ENCODE data around the gene RAD52.

- TF ChIP-seq USF2 (IDR thresholded peaks at IDR 0.05) (no peak), CTCF (IDR thresholded peaks at IDR 0.05) (no peak), POLR2A (IDR thresholded peaks at IDR 0.05; ENCODE audit: low read length) (peak; percentile 51), MAX (IDR thresholded peaks at IDR 0.05) (peak; percentile 93), JUN (IDR thresholded peaks at IDR 0.05) (peak; percentile 84 to 96), REST (IDR thresholded peaks at IDR 0.05) (peak; percentile 46), HOXB5 (CRISPR knock-in tag; IDR thresholded peaks at IDR 0.05) (peak; percentile 86)
These were observed 41.3 kb upstream of the RAD52 start, which contains the start of gene ERC1 for GRCh38 chr12:990661-991349.
